NCI-H446 treated with DMSO at 0.1 percent for 48 hours (cell line): ENCODE results near the gene RACK1.

ENCODE experiments used
- DNase-seq: peaks from one replicate; lab custom pipeline; 2025; lab: John Stamatoyannopoulos, UW

The RACK1 gene

DNA sequence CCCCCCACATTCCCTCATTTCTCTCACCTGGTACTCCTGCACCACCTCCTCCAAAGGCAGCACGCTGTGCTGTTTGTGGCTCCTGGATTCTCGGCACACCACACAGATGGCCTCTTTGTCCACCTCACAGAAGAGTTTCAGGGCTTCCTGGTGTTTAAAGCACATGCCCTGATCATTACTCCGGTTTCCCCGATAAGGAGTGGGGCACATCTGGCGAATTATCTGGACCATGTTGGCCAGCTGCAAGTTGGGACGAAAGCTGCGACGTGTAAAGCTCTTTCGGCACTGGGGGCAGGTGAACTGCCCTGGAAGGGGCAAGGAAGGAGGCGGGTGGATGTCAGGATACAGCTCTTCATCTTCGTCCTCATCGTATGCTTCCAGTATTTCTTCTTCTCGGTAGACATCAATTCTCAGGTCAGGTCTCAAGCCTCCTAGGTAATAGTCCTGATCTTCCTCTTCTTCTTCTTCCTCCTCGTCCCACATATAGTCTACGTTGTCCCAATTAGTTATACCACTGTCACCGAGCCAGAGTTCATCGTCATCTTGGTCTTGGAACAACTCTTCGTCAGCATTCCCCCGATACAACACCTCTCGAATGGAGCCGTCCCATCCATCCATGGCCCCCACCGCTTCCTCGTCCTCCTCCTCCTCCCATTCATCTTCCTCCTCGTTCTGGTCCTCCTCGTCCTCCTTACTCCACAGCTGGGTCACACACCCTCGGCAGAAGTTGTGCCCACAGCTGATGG is 16.4 kb upstream of the RACK1 start:
- no peak for DNase-seq

DNA sequence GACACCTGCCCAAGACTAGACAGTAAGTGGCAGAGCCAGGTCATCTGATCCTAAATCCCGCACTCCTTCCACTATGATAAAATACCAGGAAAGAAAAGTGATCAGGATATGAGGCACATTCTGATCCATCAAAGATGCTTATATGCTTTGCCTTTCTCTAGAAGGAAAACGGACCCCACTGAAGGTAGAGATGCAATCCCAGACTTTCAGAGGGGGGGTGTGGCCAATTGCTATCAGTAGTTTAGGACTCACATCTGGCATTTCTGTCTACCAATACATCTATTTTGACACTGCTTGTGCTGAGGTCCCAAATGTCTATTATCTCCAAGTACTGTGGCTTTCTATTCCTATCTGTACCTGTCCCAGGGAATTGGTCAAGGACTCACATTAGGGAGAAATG is 15.6 kb upstream of the RACK1 start:
- DNase-seq = no peak

DNA sequence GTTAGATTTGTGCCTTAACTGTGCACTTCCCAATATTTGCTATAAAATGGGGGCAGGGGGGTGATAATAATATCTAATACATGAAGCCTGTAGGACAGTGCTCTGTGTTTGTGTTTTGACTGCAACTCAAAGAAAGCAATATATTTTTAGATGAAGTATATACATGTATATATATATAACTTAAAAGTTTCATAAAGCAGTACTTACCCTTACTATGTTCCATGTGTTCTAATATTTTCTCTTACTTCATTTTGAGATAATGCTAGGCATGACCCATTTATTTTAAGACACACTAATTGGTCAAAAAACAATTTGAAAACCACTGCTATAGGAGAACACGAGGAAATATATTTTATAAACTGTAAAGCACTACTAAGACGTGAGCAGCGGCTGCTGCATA is 14.9 kb upstream of the RACK1 start:
- DNase-seq = no peak

DNA sequence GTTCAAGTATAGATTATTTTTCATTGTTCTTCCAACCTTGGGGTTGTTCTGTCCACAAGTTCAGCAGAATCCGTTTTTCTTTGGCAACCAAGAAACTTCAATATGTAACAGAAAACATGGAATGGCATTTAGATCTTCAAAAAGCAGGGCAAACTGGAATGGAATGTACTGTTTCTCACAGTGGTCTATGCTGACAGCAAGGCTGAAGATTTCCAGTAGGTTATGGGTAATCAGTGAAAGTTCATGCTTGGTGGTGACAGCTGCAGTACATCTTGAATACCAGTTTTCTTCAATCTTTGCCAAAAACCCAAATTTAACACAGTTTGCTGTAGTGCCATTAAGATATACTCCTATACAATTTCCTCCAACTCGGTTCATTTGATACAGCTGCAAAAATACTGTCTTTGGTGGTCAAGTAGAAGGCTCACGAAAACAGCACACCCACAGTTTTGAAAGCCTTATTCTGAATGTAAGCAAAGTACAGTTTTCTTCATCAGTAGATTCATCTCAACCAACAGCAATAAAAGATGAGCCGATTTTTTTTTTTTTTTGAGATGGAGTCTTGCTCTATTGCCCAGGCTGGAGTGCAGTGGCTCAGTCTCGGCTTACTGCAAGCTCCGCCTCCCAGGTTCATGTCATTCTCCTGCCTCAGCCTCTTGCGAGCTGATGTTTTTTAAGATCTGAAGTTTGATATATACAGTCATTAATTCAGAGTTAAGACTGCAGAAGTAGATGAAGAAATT is 12.3 kb upstream of the RACK1 start:
- DNase-seq = no peak

DNA sequence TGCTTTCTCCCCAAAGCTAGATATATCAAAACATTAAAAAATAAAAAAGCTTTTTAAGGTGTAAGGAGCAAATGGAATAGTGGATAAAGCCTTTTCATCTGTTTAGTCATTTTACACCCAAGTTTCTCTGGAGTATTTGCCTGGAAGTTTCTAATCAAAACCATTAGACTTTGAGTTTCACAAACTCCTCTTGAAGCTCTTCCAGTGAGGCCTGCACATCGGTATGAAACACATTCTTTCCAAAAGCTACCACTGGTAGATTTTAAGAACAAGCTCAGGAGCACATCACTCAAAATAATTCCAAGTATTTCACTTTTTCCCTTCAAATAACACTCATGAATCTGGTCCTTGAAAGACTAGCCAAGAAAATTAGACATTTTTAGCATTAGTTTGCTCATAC is 11.6 kb upstream of the RACK1 start:
- no peak for DNase-seq

DNA sequence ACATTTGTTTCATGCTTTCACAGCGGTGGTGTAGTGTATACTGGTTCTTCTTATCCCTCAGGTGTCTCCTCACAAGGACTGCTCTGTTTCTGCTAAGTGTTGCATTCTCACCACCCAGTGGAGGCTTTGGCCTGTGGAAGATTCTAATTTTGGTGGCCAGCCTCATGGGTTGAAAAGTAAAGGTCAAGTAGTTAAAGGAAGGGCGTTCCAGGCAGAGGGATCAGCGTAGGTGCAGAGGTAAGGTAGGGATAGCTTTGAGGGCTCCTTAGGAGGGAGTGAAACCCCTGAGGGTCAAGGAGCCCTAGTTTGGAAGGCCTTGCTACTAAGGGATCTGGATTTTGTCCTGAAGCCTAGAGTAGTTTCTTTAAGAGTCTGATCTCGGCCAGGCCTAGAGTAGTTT is 4.6 kb upstream of the RACK1 start:
- no peak for DNase-seq

DNA sequence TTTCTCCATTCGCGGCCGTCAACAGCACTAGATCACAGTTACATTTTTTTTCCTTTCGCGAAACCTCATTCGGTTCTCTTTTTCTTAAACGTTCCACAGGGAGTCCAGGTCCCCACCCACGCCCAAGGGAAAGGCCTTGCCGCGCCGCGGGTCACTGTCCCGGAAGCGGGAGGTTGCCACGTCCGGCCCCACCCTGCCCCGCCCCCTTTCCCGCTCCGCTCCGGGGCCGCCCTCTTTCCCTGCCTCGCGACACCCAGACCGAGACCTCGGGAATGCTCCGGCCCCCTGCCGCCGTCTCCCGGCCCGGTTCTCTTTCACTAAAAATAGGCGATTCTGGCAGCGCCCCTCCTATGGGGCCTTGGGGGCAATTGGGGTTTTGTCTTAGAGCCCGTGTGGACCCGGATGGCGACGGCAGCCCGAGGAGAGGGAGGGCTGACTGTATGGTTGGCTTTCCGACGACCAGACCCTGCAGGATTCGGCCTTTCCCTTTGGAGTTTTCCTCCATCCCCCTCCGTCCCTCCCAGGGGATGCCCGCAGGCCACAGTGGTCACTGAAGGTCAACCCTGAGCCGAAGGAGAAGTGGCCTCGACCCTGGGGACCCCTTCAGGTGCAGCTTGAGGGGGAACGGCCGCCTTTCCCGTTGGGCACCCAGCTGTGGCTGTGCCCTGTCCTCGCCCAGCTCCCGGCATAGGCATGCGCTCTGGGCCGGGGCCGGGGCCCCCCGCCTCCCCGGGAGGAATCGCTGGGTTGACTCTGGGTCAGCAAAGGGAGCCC is 2.8 kb upstream of the RACK1 start:
- no peak for DNase-seq

DNA sequence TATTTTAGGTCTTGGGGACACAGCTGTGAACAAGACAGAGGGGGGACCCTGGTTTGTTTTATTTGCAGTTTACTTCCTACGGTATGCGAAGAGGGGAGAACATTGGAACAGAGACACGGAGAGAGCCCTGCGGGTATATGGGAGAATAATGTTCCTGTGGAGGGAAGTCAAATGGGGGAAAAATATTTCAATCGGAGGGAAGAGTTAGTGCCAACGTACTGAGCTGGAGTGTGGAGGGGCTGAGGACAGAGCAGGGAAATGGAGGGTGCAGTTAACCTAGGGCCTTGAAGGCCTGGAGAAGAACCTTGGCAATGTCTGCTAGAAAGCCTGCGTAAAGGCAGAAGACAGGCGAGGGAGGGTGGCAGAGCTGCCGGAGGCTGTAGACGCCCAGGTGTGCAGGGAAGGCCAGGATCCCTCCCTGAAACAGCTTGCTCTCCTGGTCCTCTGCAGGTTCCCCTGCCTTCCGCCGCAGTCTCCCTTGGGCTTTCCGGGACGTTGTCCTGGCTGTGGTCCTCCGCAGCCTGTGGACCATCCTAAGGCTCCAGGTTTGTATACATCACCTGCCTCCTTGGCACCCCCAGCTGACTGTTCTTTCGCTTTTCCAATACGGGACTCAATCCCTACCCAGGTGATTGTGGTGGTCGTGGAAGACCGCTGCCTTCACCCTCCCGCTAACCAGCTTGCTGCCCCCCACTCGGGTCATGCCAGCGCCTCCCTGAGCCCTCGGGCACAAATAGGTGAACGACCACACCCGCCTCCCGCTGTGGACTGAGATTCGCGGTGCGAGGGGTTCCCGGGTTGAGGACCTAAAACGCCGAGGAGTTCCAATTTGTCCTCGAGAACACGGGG is 1.9 kb upstream of the RACK1 start:
- no peak for DNase-seq

DNA sequence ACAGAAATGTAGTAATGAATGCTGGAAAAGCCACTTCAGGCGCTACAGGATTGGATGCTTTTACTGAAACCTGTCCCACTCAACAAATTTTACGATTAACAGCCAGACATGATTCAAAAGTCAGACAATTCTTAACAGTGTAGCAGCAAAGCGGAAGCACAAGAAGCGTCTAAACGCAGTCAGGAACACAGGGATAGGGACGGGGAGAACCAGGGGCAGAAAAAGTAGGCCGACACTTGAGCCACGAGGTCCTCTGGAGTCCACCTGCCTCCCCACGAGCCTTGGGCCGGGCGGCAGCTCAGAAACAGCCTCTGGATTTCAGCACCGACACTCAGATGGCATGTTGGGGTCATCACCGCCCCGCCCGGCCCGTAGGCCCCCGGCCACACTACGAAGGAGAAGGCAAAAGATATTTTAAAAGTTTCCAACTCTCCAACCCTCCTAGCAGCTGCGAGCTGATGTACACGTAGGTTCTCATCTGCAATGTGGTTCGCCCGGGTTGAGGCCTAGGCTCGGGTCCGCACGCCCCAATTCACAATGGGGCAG is 615 bp downstream of the RACK1 start:
- no peak for DNase-seq

DNA sequence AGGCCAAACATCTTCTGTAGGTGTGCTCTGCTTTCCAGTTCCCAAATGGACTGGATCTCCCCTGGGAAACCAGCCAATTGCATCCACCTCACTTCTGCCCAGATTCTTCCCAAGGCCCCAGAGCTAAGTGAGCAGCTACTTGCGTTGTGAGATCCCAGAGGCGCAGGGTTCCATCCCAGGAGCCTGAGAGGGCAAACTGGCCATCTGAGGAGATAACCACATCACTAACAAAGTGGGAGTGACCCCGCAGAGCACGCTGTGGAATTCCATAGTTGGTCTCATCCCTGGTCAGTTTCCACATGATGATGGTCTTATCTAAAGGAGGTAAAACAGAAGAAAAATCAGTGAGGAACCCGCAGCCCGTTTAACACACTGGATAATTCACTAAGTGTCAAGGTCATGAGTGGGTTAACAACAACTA is 1.7 kb downstream of the RACK1 start:
- no peak for DNase-seq

DNA sequence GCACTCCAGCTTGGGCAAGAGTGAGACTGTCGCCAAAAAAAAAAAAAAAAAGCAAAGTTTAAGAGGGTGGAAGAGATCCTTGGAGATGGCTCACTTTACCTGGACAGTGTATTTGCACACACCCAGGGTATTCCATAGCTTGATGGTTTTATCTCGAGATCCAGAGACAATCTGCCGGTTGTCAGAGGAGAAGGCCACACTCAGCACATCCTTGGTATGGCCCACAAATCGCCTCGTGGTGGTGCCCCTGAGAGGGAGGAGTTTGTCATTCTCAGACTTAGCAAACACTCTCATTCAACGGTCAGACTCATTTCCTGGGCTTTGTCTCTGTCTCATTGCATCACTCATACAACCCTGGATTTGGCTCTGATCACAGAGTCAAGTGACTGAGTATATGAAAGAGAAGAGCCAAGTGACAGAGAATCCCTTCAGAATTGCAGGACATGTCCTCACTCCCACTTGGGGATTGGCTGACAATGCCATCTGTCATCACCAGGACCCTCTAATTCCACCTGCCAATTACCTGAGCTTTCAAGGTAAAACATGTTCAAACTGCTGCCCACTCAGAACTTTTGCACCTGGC is 2.2 kb downstream of the RACK1 start:
- DNase-seq = no peak

DNA sequence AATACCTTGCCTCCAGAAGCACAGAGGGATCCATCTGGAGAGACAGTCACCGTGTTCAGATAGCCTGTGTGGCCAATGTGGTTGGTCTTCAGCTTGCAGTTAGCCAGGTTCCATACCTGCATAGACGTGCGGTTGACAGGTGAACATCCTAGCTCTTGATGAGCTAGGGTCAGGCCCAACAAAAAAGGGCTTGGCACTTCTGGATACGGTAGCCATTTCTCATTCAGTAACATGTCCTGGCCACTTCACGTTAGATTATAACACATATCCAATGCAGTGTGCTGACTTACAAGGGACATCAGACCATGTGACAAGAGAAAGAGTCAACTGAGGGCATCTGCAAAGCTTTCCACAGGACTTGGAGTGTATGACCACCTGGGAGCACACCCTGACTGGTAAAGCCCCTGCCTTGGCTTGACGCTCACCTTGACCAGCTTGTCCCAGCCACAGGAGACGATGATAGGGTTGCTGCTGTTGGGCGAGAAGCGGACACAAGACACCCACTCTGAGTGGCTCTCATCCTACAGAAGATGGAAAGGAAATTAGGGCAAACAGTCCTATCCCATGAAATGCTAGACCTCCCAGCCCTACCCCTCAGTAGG is 4.5 kb downstream of the RACK1 start:
- no peak for DNase-seq

DNA sequence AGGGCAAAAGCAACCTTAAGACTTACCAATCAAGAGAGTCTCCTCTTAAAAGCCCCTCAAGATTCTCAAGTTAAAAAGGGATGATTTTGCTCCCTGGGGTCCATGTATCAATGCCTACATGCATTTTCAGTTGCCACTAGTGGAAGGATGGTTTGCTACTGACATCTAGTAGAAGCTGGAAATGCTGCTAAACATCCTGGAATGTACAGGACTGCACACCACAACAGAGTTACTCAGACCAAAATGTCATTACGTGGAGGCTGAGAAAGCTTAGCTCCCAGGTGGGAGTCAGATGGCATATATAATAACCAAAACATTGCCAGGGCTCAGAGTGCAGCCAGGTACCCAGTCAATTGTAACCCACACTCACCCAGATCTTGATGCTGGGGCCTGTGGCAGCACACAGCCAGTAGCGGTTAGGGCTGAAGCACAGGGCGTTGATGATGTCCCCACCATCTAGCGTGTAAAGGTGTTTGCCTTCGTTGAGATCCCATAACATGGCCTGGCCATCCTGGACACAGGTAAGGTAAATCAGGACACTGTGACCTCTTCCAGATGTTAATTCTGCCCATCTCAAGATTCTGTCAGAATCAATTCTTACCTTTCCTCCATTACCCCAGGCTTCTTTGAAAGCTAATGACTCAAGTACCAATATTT is 5.8 kb downstream of the RACK1 start:
- DNase-seq = no peak

DNA sequence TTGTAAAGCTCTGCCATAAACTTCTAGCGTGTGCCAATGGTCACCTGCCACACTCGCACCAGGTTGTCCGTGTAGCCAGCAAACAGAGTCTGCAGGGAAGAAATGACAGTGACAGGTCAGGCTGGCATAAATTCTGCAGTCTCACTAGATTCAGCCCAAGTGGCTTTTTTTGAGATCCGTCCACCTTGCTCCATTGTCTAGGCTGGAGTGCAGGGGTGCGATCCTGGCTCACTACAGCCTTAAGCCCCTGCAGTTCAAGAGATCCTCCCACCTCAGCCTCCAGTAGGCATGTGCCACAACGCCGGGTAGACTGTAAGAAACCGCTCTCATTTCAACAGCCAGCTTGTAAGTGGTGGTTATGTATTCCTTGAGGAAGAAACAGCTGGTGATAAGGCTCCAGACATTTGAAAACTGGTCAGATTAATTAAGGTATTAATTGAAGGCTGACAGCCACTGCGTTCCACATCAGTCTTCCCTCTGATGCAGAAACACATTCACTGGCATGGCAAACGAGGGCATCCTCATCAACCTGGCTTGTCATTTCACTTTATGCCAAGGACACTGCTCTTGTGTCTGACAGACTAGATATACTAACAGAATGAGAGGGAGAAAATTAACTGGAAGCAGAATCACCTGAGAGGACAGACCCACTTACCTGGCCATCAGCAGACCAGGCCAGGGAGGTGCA is 6.6 kb downstream of the RACK1 start:
- no peak for DNase-seq

DNA sequence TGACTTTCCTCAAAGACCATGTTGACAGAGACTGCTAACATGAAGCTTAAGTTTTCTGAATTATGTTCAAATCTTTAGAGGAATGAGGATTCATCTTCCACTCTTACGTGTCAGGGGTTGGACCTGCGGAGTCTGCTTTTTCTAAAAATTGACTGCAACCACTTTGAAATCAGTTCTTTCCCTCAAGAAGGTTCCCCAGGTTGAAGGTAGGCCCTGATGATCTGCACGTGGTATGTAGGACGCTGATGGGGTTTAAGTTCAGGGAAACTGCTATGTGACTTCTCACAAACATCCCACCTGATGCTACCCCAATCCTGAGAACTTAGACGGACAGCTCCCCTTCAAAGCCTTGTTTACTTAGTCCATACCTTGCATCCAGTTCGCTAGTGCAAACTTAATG is 7.2 kb downstream of the RACK1 start:
- DNase-seq = no peak

DNA sequence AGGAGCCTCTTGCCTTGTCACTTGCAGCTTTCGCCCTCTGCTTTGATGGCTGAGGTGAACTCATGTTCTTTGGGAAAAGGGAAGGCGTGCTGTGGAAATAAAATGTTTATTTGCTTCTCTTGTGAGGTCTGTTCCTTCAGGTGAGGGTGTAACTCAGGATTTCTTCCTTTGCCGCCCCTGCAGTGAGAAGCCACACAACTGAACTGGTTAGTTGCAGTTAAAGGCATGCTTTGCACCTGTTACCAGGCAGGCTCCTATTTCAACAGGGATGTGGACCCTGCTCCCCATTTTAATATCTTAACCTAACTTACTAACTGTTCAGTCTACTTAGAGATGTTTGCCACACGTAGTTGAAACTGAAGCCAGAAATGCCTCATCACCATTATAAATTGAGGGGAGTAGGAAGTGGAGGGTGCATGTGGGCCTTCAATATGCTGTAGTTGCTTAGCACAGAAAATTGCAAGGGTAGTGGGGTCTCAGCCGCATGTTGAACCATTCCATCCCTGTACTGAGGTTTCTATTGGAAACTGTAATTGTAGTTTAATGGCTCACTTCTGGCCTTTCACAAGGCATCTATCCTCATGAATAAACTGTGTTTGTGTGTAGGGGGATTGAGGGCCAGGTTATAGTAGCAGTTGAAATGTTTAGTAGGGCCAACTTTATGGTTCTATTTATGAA is 7.9 kb downstream of the RACK1 start:
- DNase-seq = no peak

DNA sequence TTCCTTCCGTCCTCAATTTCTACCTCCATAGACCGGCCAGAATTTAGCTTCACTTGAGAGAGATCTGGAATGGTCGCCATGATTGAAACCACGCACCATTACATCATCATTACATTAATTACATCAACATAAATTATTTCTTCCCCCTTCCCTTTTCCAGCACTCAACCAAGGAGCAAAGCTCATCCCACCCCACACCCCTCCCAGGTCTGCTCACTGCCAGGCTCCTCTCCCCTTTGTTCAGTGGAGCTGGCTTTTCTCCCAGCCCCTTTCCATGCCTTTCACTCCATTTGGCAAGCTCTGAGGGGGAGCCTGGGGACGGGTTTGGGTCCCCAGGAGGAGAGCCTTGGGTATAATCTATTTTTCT is 8.4 kb downstream of the RACK1 start:
- DNase-seq = no peak

DNA sequence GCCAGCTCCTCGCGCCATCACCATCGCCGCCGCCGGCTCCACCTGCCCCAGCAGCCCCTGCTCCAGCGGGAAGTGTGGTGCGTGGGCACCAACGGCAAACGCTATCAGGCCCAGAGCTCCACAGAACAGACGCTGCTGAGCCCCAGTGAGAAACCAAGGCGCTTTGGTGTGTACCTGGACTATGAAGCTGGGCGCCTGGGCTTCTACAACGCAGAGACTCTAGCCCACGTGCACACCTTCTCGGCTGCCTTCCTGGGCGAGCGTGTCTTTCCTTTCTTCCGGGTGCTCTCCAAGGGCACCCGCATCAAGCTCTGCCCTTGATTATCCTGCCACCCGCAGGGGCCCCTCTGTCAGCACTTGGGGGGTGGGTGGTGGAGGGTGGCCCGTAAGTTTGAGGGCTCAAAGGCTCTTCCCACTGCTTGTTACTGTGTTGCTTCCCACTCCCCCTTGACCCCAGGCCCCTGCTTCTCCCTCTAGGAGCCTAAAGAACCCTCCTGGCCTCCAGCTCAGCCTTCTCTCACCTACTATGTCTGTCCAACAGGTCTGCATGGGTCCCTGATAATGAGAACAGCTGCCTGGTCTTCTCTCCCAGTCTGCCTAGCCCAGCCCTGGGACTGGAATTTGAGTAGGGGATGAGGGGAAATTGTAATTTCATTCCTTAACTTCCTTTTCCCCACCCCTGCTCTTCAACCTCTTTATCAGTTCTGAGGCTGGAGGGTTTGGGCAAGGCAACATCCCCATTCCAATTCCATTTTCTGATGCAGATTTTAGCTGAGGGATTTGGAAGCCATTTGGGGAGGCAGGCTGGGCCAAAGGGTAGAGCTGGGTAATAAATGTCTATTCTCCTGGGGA is 9.0 kb downstream of the RACK1 start:
- no peak for DNase-seq
